Cardiac septum (tissue), 1 donor: ENCODE data around the gene SHC2. TPM values are rescaled to one million over a fixed set of nuclear protein-coding genes. Genes with fewer than 3 reads are reported as not detected.

Experiments
- DNase-seq: peaks from one replicate; pipeline ENCODE4 v3.0.0-alpha.2; 2020; ENCODE audit warnings: low spot score
- intact Hi-C: fragments of 100-400 bp; cut with DNase I; formaldehyde crosslinking; loops from one replicate; pipeline ENCODE4 v1.14.0; 2022
- total RNA-seq: library from RNA; stranded (reverse); fragmentation: NEBNext Ultra II Directional; extraction: Animal tissue kit (Norgen Biotek cat#: 25700); gene quantifications from one replicate; pipeline ENCODE4 v1.2.1, GENCODE V29; 2021
- donor health status: DM: no; HTN: no; CAD: no.

The SHC2 gene
- total RNA-seq, 1 donor from 2014 or later: 16.8 TPM

- DNase-seq: no peak
These were observed 13.6 kb upstream of the SHC2 start for GRCh38 chr19:474126-475078.

GRCh38 chr19:472005-472858 lies 11.4 kb upstream of the SHC2 start:
- intact Hi-C loops: no loop called here
- no peak for DNase-seq

More at GRCh38 chr19:474126-475078, 13.6 kb upstream of the SHC2 start:
- intact Hi-C loops: no loop called here

DNA sequence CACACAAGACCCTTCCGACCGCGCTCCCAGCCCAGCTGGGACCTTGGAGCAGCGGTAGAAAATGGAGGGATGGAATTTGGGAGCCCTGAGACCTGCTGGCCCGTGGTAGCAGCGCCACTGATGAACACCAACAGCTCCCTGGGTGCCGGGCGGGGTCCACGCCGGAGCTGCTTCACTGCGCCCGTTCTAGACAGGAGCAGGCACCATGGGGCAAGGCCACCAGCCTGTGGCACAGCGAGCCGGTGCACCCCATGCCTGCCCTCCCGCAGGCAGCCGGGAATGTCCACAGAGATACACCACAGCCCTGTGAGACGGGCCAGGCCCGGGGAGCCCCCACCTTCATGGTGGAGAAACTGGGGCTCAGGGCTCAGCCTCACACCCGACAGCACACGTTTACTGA lies 9.9 kb upstream of the SHC2 start:
- intact Hi-C loops: no loop called here
- DNase-seq: no peak

DNA sequence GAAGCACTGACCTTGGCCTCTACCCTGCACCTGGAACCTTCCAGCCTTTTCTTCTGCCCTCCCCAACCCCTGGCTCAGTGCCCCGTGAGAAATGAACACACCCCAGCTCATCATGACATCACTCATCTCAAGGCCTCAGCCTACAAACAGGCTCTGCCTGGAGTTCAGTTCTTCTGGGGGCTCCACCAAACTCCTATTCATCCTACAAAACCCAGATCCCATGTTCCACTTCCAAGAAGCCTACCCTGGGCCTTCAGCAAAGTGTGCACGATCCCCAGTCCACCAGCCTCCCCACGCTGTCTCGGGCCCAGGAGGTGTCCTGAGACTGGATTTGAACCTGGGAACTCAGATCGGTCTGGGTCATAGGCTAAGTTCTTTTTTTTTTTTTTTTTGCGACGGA lies 9.0 kb upstream of the SHC2 start:
- DNase-seq: no peak
- intact Hi-C loops: no loop called here

DNA sequence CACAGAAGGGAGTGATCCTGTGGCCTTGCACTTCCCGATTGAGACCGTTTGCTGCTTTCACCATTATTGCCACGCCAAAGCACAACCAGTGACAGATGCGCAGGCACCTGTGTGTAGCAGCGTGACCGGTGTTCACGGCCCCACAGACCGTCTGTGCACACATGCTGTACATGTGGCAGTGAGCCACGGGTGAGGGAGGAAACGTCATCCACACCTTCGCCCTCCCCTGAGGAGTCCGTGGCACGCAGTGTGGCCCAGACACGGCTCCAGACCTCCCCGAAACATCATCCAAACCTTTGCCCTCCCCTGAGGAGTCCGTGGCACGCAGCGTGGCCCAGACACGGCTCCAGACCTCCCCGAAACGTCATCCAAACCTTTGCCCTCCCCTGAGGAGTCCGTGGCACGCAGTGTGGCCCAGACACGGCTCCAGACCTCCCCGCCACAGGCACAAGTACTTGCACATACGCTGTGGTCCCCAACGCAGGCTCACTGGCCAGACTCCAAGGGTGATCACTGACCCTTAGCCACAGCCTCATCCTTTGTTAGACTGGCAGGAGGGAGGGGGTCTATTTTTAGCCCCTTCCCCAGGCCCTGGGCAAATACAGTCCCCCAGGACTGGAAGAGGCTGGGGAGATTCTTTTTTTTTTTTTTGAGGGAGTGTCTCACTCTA lies 7.9 kb upstream of the SHC2 start:
- no peak for DNase-seq
- intact Hi-C loops: no loop called here

DNA sequence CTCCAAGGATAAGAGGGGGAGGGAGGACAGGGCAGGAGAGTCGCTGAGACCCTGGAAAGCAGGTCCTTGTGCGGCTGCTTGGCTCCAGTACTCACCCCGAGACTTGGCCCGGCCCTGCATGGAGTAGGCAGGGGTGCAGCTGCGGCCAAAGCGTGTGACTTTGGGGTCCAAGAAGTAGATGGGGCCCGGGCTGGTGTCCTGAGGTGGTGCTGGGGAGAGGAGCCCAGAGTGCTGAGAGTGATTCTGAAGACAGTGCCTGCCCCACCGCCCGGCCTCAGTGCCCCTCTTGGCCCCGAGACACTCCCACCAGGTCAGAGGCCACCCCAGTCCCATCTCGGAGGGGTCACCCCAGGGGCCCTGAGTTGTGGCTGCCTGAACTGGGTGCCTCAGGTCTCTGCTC lies 6.7 kb upstream of the SHC2 start:
- intact Hi-C loops: no loop called here
- DNase-seq: no peak

DNA sequence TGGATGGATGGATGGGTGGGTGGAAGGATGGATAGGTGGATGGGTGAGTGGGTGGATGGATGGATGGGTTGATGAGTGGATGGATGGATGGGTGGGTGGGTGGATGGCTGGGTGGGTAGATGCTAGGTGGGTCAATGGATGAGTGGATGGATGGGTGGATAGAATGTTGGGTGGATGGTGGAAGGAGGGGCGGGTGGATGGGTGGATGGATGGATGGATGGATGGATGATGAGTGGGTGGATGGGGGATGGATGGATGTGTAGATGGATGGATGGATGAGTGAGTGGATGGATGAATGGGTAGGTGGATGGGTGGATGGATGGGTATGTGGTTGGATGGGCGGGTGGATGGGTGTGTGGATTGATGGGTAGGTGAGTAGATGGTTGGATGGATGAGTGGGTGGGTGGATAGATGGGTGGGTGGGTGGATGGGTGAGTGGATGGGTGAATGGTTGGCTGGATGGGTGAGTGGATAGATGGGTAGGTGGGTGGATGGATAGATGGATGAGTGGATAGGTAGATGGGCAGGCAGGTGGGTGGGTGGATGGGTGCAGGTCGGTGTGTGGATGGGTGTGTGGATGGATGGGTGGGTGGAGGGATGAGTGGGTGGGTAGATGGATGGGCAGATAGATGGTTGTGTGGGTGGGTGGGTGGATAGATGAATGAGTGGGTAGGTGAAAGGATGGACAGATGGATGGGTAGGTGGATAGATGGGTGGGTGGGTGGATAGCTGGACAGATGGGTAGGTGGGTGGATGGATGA lies 4.4 kb upstream of the SHC2 start:
- intact Hi-C loops: no loop called here
- no peak for DNase-seq

GRCh38 chr19:464208-464545 lies 3.3 kb upstream of the SHC2 start:
- DNase-seq: no peak
- intact Hi-C loops: no loop called here

DNA sequence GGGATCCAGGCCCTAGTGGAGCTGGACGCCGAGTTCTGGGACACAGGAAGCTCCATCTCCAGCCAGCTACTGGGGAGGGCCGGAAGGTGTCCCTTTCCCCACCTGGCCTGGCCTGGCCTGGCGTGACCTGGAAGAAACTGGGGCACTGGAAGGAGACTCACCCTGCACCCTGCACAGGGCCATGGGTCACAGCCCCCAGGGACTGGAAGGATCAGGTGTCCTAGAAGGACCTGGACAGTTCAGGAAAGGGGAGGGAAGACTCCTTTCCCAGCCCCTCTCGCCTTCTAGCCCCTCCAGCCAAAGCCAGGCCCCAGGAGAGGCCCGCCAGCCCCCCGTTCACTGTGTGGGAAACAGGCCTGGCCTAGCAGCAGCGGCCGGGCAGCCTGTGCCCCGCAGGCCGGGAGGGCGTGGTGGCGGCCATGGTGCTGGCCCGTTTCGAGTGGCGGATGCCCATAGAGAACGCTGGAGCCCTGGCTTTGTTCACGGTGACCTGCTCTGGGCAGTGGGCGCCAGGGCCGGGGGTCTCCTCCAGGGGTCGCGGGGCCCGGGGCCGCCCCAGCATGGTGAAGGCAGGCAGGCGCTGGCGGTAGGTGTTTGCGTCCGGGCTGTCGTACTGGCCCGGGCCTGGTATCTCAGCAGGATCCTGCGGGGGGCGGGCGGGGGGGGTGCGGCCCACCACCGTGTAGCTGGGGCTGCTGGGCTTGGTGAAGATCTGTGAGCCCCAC lies 2.8 kb upstream of the SHC2 start:
- intact Hi-C loops: no loop called here
- no peak for DNase-seq

DNA sequence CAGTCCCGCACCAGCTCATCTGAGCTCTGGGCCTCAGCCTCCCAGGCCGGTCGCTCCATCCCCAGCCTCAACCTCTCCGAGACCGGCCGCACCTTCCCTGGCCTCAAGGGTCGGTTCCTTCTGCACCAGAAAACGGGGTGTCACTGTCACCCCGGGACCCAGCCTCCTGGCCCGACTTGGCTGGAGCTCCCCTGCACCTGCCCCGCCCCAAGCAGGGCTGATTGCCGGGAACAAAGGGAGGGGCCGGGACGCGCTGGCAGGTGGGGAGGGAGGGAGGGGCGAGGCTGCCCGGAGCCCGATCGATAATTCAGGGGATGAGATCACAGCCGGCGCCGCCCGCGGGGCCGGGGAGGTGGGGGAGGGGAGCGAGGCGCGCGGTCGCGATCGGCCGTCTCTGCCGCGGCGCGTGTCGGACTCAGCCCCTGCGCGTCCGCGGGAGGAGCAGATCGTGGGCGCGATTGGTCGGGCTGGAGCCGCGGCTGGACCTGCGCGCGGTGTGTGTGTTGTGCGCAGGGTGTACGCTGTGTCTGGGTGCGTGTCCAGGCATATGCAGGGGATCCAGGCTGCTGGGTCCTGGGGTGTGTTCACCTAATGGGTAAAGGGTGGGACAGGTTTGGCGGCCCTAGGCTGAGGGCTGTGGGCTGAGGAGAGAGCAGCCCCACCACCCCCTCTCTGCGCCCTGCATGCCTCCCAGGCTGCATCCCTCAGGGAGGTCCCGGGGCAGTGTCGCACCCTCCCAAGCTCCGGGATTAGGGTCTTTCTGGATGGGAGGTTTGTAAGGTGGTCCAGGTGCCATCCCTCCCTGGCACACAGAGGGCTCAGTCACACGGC lies 1.1 kb upstream of the SHC2 start:
- DNase-seq: no peak

DNA sequence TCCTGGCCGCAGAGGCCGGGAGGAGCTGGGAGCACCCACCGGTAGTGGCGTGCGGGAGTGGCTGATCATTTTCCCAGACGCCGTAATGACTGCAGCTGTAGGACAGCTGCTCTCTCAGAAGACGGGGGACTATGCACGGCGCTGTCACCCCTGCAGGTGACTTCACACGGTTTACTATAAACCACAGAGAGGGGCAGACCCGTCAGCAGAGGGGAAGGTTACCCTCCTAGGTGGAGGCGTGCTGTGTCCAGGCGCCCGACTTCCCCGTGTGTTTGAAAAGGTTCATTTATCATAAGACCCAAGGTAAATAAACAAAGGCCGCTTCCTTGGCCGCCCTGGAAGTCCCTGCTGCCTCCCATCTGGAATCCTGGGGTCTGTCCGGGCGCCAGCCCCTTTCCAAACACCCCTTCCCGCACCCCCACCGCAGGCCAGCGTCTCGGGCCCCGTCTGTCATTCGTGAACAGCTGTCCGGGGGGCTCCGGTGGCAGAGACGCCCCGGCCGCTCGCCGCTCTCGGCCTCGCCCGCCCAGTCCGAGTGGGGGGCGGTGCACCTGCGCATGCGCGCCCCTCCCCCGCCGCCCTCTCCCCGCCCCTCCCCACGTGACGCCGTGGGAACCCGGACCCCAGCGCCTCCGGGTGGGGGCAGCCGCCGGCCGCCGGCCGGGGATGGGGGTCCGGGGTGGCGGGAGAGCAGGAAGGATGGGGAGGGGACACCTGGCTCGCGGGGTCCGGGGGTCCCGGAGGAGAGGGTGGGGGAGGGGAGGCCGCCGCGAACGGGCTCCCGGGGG lies 915 bp downstream of the SHC2 start:
- DNase-seq: peak; percentile 80
- intact Hi-C loops: no loop called here

More for the DNA sequence above, 1.1 kb upstream of the SHC2 start:
- intact Hi-C loops: no loop called here

DNA sequence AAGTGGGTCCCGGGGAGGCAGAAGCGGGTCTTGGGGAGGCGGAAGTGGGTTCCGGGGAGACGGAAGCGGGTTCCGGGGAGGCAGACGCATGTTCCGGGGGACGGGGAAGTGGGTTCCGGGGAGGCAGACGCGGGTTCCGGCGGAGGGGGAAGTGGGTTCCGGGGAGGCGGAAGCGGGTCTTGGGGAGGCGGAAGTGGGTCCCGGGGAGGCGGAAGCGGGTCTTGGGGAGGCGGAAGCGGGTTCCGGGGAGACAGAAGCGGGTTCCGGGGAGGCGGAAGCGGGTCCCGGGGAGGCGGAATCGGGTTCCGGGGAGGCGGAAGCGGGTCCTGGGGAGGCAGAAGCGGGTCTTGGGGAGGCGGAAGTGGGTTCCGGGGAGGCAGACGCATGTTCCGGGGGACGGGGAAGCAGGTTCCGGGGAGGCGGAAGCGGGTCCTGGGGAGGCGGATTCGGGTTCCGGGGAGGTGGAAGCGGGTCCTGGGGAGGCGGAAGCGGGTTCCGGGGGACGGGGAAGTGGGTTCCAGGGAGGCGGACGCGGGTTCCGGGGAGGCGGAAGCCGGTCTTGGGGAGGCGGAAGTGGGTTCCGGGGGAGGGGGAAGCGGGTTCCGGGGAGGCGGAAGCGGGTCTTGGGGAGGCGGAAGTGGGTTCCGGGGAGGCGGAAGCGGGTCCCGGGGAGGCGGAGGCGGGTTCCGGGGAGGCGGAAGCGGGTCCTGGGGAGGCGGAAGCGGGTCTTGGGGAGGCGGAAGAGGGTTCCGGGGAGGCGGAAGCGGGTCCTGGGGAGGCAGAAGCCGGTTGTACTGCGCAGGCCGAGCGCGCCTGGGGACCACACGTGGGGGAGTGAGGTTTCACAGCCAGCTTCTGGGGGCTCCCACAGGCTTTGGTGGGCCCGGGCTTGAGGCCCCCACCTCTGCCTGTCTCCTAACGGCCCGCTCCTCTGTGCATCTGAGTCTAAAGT lies 2.5 kb downstream of the SHC2 start:
- no peak for DNase-seq
- intact Hi-C loops: no loop called here

- intact Hi-C loops: no loop called here
- DNase-seq: no peak
These were observed 3.2 kb downstream of the SHC2 start for GRCh38 chr19:457636-458035.

DNA sequence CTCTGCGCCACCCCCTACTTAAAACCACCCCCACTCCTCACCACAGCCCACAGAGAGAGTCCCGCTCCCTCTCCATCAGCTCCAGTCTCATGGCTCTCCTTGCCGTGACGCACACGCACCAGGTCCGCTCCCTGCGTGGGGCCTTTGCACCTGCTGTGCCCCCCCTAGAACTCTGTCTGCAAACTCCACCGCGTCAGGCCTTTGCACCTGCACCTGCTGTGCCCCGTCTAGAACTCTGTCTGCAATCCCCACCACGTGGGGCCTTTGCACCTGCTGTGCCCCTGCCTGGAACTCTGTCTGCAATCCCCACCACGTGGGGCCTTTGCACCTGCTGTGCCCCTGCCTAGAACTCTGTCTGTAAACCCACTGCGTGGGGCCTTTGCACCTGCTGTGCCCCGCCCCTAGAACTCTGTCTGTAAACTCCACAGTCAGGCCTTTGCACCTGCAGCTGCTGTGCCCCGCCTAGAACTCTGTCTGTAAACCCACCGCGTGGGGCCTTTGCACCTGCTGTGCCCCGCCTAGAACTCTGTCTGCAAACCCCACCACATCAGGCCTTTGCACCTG lies 4.2 kb downstream of the SHC2 start:
- intact Hi-C loops: no loop called here
- DNase-seq: no peak

- intact Hi-C loops: no loop called here
- no peak for DNase-seq
These were observed 4.8 kb downstream of the SHC2 start for GRCh38 chr19:455851-456546.
